Heart right ventricle (tissue), 16 donors: Measurements from ENCODE around the gene TCF21. TPM values are rescaled to one million over a fixed set of nuclear protein-coding genes. Genes with fewer than 3 reads are reported as not detected.

Source experiments
- ATAC-seq, 8 donors: fragments of 200-7000 bp; cut with Tn5 transposase; one replicate each; pipeline ENCODE4 v1.9.1; 2020; ENCODE audit warnings: mild to moderate bottlenecking in 8 of 8, moderate library complexity in 8 of 8, moderate number of reproducible peaks in 1 of 8
- DNase-seq, 2 donors: peaks; one replicate each; pipeline ENCODE4 v3.0.0-alpha.2; 2020
- H3K27ac ChIP-seq, 10 donors: fragments of 200-600 bp; sonication (generic) in 2 of 10; one replicate each; pipeline versions ENCODE4 v1.5.0 to v1.8.0; 2020 to 2022; ENCODE audit warnings: mild to moderate bottlenecking in 3 of 10
- H3K27me3 ChIP-seq, 7 donors: fragments of 200-600 bp; one replicate each; pipeline ENCODE4 v1.8.0; 2021 to 2022; ENCODE audit warnings: mild to moderate bottlenecking in 2 of 7
- H3K36me3 ChIP-seq, 9 donors: fragments of 200-600 bp; sonication (generic) in 1 of 9; one replicate each; pipeline versions ENCODE4 v1.5.0 to v1.8.0; 2020 to 2022; ENCODE audit warnings: mild to moderate bottlenecking in 2 of 9
- H3K4me1 ChIP-seq, 9 donors: fragments of 200-600 bp; sonication (generic) in 1 of 9; one replicate each; pipeline versions ENCODE4 v1.5.0 to v1.8.0; 2020 to 2022; ENCODE audit warnings: mild to moderate bottlenecking in 4 of 9
- H3K4me3 ChIP-seq, 10 donors: fragments of 200-600 bp; sonication (generic) in 2 of 10; one replicate each; pipeline versions ENCODE4 v1.5.0 to v1.8.0; 2020 to 2022; ENCODE audit warnings: mild to moderate bottlenecking in 7 of 10, moderate library complexity in 2 of 10
- H3K9me3 ChIP-seq, 11 donors: fragments of 200-600 bp in 10 of 11; sonication (generic) in 2 of 11; one replicate each; pipeline versions ENCODE4 v1.5.0 to v1.8.0; 2013 to 2022; ENCODE audit warnings: mild to moderate bottlenecking in 2 of 11, control low read depth in 1 of 11, moderate library complexity in 1 of 11
- WGBS, 2 donors: extraction: QIAGEN DNeasy Blood & Tissue Kit; methylation state at CpG; one replicate each; pipeline ENCODE4 v1.1.7; 2013; ENCODE audit warnings: inconsistent platforms in 1 of 2; 5-methylcytosine and 5-hydroxymethylcytosine counted together
- intact Hi-C, 10 donors: fragments of 100-400 bp; cut with DNase I; formaldehyde crosslinking; loops; one replicate each; pipeline versions ENCODE4 v1.11.1 to v1.14.2; 2022
- polyA plus RNA-seq, 2 donors: library from polyadenylated mRNA; stranded (reverse); fragments of 200-250 nt; gene quantifications; one replicate each; pipeline ENCODE4 v1.2.3, GENCODE V29; 2013
- total RNA-seq, 10 donors: library from RNA; stranded (reverse); fragmentation: NEBNext Ultra II Directional in 3 of 10; extraction: Animal tissue kit (Norgen Biotek cat#: 25700) in 3 of 10; gene quantifications; one replicate each; pipeline versions ENCODE4 v1.2.1 to v1.2.4, GENCODE V29; 2021 to 2023
- TF ChIP-seq, protein P1 (sequence below), 9 donors: fragments of 200-600 bp; sonication (generic) in 2 of 9; IDR thresholded peaks; one replicate each; pipeline versions ENCODE4 v1.5.0 to v1.8.0; 2021 to 2022; ENCODE audit warnings: antibody characterized with exemption in 9 of 9, mild to moderate bottlenecking in 5 of 9, moderate library complexity in 1 of 9
- donor health status: Arrhythmogenic right ventricular cardiomyopathy.
- donor health status: ischemic (EF 13 %, LVEDD 7.1; RV severe dilation, severe dysfunction).
- donor health status: healthy with polysubstance abuse.
- donor health status: DM: no; HTN: yes; CAD: no.
- donor health status: DM: no; HTN: no; CAD: no.
- donor health status: ischemic (EF 25% LVEDD 6.9; RV normal size, moderate dysfunction).
- donor health status: ischemic (EF 25% LVEDD 5.7; RV mildly dilated, moderate dysfunction).
- donor health status: healthy.
- donor health status: DM: yes; HTN: yes; CAD: no.
- donor health status: Ischemic cardiomyopathy.
- donor health status: ischemic (EF 35%, LVEDD 5.7; RV mildly dilated, moderate dysfunction).
- donor health status: nonischemic (EF 11% LVEDD 7.7; RV severe dilation, severe dysfunction).
- donor health status: DM: yes; HTN: yes; CAD: no.
- donor health status: PGD.
- donor health status: ischemic (EF 29% LVEDD 5.4; RV normal size, mild dysfunction).
- donor health status: nonischemic (EF 23%, LVEDD 6.1; RV moderate dilation, normal function).

TCF21 gene
- total and polyA plus RNA-seq, 12 donors: 1.3 to 16.6 (median 3.1) TPM

DNA sequence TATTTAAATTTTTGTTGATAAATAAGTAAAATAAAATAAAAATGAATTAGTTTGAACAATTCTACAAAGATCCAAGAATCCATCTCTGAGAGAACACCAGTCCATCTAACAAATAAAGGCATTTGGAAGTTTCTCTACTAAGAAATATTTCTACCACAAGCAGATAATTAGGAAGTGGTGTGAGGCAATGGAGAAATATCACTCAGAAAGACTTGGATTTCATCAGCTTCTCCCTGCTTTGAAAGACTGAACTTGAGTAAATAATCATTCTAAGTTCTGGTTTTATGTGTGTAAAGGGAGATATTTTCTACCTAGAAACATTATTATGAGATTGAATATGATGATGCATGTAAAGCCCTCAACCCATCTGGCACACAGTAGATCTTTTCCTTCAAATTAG lies 17.8 kb upstream of the TCF21 start:
- Histone ChIP-seq H3K4me3 (no peak overlapping the region), H3K4me1 (no peaks in the 10 kb centered on the region), H3K27ac (no peak overlapping the region), H3K27me3 (peaks cover 0 to 18% (median 6%) of the 10 kb centered on the region in 7 donors), H3K9me3 (no peaks in the 10 kb centered on the region), H3K36me3 (no peaks in the 10 kb centered on the region)
- ATAC-seq (no peak), DNase-seq (no peak)
- TF ChIP-seq, protein P1, sequence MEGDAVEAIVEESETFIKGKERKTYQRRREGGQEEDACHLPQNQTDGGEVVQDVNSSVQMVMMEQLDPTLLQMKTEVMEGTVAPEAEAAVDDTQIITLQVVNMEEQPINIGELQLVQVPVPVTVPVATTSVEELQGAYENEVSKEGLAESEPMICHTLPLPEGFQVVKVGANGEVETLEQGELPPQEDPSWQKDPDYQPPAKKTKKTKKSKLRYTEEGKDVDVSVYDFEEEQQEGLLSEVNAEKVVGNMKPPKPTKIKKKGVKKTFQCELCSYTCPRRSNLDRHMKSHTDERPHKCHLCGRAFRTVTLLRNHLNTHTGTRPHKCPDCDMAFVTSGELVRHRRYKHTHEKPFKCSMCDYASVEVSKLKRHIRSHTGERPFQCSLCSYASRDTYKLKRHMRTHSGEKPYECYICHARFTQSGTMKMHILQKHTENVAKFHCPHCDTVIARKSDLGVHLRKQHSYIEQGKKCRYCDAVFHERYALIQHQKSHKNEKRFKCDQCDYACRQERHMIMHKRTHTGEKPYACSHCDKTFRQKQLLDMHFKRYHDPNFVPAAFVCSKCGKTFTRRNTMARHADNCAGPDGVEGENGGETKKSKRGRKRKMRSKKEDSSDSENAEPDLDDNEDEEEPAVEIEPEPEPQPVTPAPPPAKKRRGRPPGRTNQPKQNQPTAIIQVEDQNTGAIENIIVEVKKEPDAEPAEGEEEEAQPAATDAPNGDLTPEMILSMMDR (IDR thresholded peaks at IDR 0.05): no peak
- intact Hi-C loops: no loop called here

DNA sequence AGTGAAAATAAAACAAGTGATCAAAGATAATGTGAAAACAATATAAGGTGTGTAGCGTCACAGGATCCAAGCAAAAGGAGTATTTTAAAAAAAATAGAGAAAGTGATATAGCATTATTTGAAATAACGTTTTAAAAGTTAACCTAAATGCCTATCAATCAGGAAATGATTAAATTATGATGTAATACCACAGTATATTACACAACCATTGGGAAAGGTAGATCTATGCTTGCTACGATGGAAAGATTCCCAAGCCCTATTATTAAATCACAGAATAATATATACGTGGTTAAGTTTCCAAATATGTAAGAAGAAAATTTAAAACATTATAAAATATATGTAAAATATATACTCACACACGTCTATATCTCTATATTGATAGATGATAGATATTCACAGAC lies 15.4 kb upstream of the TCF21 start:
- intact Hi-C loops: no loop called here
- TF ChIP-seq, protein P1 (IDR thresholded peaks at IDR 0.05): no peak
- Histone ChIP-seq H3K4me1 (no peaks in the 10 kb centered on the region), H3K27me3 (peaks cover 0 to 28% (median 6%) of the 10 kb centered on the region in 7 donors), H3K36me3 (no peaks in the 10 kb centered on the region), H3K4me3 (no peak overlapping the region), H3K27ac (no peak overlapping the region), H3K9me3 (no peaks in the 10 kb centered on the region)
- DNase-seq: no peak
- ATAC-seq: no peak
- 70 to 76% methylated on average over 5 of the region's 5 CpGs for WGBS, 2 donors

DNA sequence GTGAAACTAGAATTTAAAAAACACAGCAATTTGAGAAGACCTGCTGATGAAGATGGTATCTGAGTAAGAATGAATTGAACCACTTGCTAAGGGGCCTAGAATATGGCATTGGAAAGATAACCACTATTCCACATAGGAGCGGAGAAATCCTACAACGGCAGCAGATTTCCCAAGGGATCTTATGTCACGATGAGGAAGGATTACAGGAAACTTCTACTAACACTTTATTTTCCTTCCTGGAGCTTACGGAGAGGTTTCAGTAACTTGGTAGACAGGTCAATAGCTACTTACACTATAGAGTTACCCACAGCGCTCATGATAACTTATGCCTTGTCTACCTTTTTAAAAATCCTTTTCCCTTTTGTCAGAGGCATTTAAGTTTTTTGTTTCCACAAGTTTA lies 11.8 kb upstream of the TCF21 start:
- Histone ChIP-seq H3K36me3 (no peaks in the 10 kb centered on the region), H3K27ac (no peak overlapping the region), H3K4me3 (peak overlapping the region in 7 of 10 donors; percentile 3 to 36 (median 25)), H3K4me1 (no peaks in the 10 kb centered on the region), H3K27me3 (peaks cover 0 to 39% (median 8%) of the 10 kb centered on the region in 7 donors), H3K9me3 (no peaks in the 10 kb centered on the region)
- WGBS, 2 donors: 43 to 47% methylated on average over 5 of the region's 5 CpGs
- intact Hi-C loops: no loop called here
- TF ChIP-seq, protein P1 (IDR thresholded peaks at IDR 0.05): no peak
- no peak for DNase-seq
- ATAC-seq: peak in 1 of 8 donors; percentile 25

DNA sequence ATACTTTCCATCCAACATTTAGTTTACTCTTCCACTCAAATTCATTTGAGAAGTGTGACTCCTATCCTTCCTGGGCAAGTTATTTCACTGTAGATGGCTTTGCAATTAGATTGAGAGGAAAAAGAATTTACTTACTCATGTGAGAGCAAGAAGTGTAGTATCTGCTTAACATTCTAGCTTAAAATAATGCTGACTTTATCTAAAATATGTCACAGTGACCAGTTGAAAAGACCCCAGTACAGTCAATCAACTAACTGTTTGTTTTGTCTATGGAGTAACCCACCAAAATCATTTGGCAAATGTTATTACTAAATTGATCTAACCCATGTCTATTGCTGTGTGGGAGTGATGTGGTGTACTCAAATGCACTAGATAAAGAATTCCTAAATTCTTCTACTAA lies 8.9 kb upstream of the TCF21 start:
- no peak for ATAC-seq
- no peaks in the 10 kb centered on the region for H3K36me3 ChIP-seq
- H3K9me3 ChIP-seq: no peaks in the 10 kb centered on the region

More for the DNA sequence above, 8.9 kb upstream of the TCF21 start:
- peaks cover 0 to 53% (median 22%) of the 10 kb centered on the region in 7 donors for H3K27me3 ChIP-seq
- H3K4me3 ChIP-seq: no peak overlapping the region
- intact Hi-C loops: loop anchor here in 1 of 10 donors (2.0 kb wide), 1 partner anchor 75 kb away; no protein-coding TSS in a partner anchor
- no peak for DNase-seq
- no peak overlapping the region for H3K27ac ChIP-seq
- TF ChIP-seq, protein P1 (IDR thresholded peaks at IDR 0.05): no peak
- no peaks in the 10 kb centered on the region for H3K4me1 ChIP-seq
